Measurements from ENCODE around the gene TVP23B. TPM values are rescaled to one million over a fixed set of nuclear protein-coding genes. Genes with fewer than 3 reads are reported as not detected.
A peak's percentile ranks its signal among the peaks of the same experiment; 100 is the strongest.
"Not testable (repeated sequence)": the region's sequence is repeated elsewhere in the genome, so short reads cannot be mapped to it uniquely, and the experiment has no call there.

The TVP23B gene
- total RNA-seq, 4 donors from 2014 or later, result 24.8 to 74.2 (median 51.6) TPM

DNA sequence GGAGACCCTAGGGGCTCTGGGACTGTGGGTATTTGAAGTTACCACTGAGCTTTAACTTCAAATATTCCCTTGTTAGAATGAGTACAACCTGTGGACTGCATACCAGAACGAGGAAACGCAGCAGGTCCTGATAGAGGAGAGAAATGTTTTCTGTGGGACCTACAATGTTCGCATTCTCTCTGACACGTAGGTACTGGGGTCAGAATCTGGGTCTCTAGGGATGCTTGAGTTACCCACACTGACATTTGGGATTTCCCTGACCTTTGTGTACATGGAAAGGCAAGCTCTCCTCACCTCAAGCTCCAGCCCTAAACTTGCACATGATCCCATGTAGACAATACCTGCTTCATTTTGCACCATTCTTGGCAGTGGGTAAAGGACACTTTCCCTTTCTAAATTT, 25.0 kb upstream of the TVP23B start:
- H3K27ac ChIP-seq; intact Hi-C loops (cut with DNase I; ENCODE audit: low total_unique reads); H3K4me1 ChIP-seq; DNase-seq; H3K9me3 ChIP-seq; H3K36me3 ChIP-seq; H3K27me3 ChIP-seq; H3K4me3 ChIP-seq: not testable (repeated sequence)

DNA sequence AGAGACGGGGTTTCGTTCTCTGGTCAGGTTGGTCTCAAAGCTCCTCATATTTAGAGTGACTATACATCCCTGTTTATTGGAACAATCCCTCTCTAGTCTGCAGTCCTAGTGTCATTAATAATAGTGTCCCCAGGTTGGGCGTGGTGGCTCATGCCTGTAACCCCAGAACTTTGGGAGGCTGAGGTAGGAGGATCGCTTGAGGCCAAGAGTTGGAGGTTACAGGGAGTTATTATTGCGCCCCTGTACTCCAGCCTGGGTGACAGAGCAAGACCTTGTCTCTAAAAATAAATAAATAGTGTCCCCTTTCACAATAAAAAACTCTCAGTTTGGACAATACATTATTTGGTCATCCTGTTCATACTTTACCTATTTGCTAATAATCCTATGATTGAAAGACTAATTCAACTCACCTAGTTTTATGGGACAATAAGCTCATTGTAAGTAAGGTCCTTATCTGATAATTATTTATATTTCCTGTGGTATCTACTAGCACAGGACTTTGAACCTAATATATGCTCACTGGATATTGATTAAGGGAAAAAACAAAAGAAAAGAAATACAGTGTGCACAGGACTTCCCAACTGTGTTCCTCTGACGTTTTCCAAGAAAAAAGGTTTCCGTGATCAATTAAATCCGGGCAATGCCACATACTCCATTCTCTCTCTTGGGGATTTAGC, 23.5 kb upstream of the TVP23B start:
- H3K36me3 ChIP-seq; H3K4me3 ChIP-seq; H3K27me3 ChIP-seq; DNase-seq; H3K9me3 ChIP-seq; intact Hi-C loops (cut with DNase I; ENCODE audit: low total_unique reads); H3K4me1 ChIP-seq; H3K27ac ChIP-seq: not testable (repeated sequence)

DNA sequence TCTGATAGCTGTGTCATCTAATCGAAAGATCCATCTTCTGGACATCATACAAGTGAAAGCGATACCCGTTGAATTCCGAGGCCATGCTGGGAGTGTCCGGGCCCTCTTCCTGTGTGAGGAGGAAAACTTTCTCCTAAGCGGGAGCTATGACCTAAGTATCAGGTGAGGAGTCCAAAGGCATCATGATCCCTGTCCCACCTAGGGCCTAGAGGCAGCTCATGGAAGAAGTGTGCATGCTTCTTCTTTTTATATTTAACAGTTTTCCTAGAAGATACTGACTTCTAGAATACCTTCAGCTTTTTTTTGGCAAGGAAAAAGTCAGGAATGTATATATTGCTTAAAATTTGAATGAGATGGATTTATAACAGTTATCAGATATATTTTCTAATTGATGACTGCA, 22.6 kb upstream of the TVP23B start:
- H3K9me3 ChIP-seq; H3K27ac ChIP-seq; H3K36me3 ChIP-seq; DNase-seq; H3K4me1 ChIP-seq; H3K27me3 ChIP-seq; intact Hi-C loops (cut with DNase I; ENCODE audit: low total_unique reads); H3K4me3 ChIP-seq: not testable (repeated sequence)

DNA sequence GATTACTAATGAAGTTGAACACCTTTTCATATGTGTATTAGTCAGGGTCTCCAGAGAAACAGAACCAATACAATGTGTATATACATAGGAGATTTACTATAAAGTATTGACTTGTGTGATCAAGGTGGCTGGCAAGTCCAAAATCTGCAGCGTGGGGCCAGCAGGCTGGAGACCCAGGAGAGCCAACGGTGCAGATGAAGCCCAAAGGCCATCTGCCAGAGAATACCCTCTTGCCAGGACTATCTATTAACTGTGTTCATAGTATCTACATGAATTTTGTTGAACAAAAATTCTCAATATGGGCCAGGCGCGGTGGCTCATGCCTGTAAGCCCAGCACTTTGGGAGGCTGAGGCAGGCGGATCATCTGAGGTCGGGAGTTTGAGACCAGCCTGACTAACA, 20.8 kb upstream of the TVP23B start:
- H3K4me3 ChIP-seq; H3K4me1 ChIP-seq; H3K27me3 ChIP-seq; H3K36me3 ChIP-seq; H3K9me3 ChIP-seq; intact Hi-C loops (cut with DNase I; ENCODE audit: low total_unique reads); H3K27ac ChIP-seq; DNase-seq: not testable (repeated sequence)

DNA sequence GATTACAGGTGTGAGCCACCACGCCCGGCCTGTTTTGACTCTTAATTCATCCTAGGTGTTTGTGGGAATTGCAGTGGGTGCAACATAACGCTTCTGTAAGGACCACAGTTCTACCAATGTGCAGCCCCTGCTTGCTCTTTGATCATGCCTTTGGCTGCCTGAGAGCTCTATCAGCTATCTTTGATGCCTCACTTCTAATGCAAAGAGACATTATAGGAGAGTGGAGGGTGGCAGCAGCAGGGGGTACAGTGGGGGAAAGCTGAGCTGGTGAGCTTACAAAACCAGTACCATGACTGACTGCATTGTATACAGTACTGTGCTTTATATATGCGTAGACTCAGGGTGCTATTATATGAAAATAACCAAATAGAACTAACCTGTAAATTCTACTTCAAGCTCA, 10.4 kb upstream of the TVP23B start:
- H3K4me3 ChIP-seq; H3K4me1 ChIP-seq; H3K9me3 ChIP-seq; intact Hi-C loops (cut with DNase I; ENCODE audit: low total_unique reads); H3K27me3 ChIP-seq; DNase-seq; H3K27ac ChIP-seq; H3K36me3 ChIP-seq: not testable (repeated sequence)

DNA sequence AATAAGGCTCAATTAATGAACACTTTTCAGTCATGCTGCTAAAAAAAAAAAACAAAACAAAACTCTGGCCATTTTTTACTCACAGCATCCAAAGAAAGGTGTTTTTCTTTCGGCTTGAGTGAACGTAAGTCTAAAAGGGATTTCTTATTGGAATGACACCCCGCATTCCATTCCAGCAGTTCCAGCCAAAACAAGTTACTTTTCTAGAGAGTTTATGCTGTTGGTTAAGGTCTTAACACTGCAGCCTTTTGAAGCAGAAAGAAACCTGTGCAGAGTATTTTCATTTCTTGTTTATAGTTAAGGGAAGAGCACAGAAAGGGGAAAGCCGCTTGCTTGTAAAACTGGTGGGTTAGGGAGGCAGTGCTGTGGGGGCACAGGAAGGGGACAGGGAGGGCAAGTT, 9.9 kb upstream of the TVP23B start:
- H3K36me3 ChIP-seq; H3K4me3 ChIP-seq; H3K27me3 ChIP-seq; DNase-seq; intact Hi-C loops (cut with DNase I; ENCODE audit: low total_unique reads); H3K27ac ChIP-seq; H3K4me1 ChIP-seq; H3K9me3 ChIP-seq: not testable (repeated sequence)

DNA sequence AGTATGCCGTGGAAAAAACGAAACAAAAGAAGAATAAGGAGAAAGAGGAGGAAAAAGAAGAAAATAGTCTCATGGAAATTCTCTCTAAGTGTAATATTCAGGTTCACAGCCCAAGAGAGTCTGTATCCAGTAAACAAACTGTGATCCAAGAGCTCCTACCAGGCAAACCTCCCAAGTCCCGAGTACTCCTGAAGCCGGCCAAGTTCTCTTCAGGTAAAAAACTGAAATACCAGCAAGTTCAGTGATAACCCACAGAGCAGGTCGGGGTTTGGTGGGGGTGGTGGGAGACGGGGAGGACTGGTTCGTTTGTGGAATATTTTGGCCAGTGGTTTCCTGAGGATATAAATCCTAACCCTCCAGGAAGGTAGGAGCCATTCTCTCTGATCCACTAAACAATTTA, 8.5 kb upstream of the TVP23B start:
- no peaks in the 10 kb centered on the region for H3K36me3 ChIP-seq
- no peak overlapping the region for H3K27ac ChIP-seq
- intact Hi-C loops (cut with DNase I; ENCODE audit: low total_unique reads), result no loop called here
- H3K9me3 ChIP-seq, result no peaks in the 10 kb centered on the region
- DNase-seq, result no peak
- no peaks in the 10 kb centered on the region for H3K27me3 ChIP-seq
- no peaks in the 10 kb centered on the region for H3K4me1 ChIP-seq
- H3K4me3 ChIP-seq, result no peak overlapping the region
- TF ChIP-seq, protein P1, sequence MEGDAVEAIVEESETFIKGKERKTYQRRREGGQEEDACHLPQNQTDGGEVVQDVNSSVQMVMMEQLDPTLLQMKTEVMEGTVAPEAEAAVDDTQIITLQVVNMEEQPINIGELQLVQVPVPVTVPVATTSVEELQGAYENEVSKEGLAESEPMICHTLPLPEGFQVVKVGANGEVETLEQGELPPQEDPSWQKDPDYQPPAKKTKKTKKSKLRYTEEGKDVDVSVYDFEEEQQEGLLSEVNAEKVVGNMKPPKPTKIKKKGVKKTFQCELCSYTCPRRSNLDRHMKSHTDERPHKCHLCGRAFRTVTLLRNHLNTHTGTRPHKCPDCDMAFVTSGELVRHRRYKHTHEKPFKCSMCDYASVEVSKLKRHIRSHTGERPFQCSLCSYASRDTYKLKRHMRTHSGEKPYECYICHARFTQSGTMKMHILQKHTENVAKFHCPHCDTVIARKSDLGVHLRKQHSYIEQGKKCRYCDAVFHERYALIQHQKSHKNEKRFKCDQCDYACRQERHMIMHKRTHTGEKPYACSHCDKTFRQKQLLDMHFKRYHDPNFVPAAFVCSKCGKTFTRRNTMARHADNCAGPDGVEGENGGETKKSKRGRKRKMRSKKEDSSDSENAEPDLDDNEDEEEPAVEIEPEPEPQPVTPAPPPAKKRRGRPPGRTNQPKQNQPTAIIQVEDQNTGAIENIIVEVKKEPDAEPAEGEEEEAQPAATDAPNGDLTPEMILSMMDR (IDR thresholded peaks at IDR 0.05), result no peak
- no peak for TF ChIP-seq POLR2A (IDR thresholded peaks at IDR 0.05)

DNA sequence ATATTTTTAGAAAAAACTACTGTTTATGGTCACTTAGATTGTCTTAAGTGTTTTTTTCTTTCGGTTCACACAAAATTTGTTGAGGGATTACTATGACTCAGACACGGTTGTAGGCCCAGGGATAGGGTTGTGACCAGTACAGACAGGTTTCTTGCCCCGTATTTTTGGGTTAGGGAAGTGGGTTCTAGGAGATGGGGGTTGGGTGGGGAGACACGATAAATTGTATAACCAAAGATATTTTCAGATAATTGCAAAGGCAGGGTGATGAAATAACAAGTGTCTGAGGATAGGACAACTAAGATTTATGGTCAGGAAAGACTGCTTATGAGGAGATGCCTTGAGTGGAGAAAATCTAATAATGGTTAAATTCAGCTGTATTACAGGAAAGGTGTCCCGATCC, 822 bp downstream of the TVP23B start:
- H3K27ac ChIP-seq; intact Hi-C loops (cut with DNase I; ENCODE audit: low total_unique reads): not testable (repeated sequence)
- H3K4me3 ChIP-seq, result peak overlapping the region in 1 of 2 donors; percentile 67

DNA sequence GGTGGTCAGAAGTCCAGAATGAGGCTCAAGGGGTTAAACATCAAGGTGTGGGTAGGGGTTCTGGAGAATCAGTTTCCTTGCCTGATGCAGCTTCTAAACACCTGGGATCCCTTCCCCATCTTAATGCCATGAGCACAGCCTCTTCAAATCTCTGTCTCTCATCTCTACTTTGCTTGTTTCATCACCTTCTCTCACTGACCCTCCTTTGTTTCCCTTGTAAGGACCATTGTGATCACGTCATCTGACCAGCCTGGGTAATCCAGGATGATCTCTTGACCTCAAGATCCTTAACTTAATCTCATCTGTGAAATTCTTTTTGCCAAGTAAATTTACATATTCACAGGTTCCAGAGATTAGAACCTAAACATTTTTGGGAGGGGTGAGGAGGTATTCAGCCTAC, 5.0 kb downstream of the TVP23B start:
- intact Hi-C loops (cut with DNase I; ENCODE audit: low total_unique reads); H3K27me3 ChIP-seq; H3K36me3 ChIP-seq; H3K4me3 ChIP-seq; DNase-seq; H3K27ac ChIP-seq; H3K4me1 ChIP-seq; H3K9me3 ChIP-seq: not testable (repeated sequence)

More for the DNA sequence above, 822 bp downstream of the TVP23B start:
- not testable (repeated sequence) for DNase-seq, H3K27me3 ChIP-seq, H3K36me3 ChIP-seq, H3K9me3 ChIP-seq, H3K4me1 ChIP-seq

DNA sequence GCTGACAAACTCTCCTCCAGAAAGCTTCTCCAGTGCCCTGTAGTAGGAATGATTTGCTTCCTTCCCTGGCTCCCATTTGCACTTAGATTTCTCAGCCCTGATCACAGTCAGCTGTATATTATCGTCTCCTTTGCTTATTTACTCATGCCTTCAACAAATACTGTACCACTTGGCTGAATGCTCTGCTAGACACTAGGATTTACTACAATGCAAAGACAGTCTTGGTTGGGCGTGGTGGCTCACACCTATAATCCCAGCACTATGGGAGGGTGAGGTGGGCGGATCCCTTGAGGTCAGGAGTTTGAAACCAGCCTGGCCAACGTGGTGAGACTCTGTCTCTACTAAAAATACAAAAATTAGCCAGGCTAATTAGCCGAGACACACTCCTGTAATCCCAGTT, 5.9 kb downstream of the TVP23B start:
- H3K4me1 ChIP-seq; H3K4me3 ChIP-seq; H3K9me3 ChIP-seq; H3K36me3 ChIP-seq; intact Hi-C loops (cut with DNase I; ENCODE audit: low total_unique reads); H3K27ac ChIP-seq; DNase-seq; H3K27me3 ChIP-seq: not testable (repeated sequence)

DNA sequence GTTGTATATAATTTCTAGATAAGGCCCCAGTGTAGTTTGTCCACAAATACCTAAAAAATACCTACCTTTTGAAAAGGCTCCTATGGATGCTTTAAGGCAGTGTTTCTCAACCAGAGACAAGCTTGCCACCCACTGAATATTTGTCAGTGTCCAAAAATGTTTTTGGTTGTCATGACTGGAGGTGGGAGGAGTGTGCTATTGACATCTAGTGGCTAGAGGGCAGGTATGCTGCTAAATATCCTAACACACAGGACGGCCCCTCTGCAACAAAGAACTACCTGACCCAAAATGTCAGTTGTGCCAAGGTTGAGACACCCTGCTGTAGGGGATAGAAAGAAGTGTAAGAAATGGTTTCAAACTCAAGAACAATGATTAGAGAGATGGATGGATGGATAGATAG, 10.4 kb downstream of the TVP23B start:
- H3K9me3 ChIP-seq; intact Hi-C loops (cut with DNase I; ENCODE audit: low total_unique reads); H3K4me3 ChIP-seq; H3K27me3 ChIP-seq; H3K36me3 ChIP-seq; H3K27ac ChIP-seq; DNase-seq; H3K4me1 ChIP-seq: not testable (repeated sequence)

DNA sequence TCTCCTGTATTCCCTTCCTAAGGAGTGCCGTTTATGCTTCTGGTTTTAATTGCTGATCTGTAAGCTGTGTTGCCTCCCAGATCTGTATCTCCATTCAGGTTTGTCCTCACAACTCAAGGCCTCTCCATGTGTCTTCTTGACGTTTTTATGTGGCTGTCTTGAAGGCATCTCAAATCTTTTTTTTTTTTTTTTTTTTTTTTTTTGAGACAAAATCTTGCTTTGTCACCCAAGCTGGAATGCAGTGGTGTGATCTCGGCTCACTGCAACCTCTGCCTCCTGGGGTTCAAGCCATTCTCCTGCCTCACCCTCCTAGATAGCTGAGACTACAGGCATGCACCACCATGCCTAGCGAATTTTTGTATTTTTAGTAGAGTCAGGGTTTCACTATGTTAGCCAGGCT, 13.9 kb downstream of the TVP23B start:
- H3K4me3 ChIP-seq; DNase-seq; intact Hi-C loops (cut with DNase I; ENCODE audit: low total_unique reads); H3K9me3 ChIP-seq; H3K4me1 ChIP-seq; H3K27me3 ChIP-seq; H3K27ac ChIP-seq; H3K36me3 ChIP-seq: not testable (repeated sequence)

DNA sequence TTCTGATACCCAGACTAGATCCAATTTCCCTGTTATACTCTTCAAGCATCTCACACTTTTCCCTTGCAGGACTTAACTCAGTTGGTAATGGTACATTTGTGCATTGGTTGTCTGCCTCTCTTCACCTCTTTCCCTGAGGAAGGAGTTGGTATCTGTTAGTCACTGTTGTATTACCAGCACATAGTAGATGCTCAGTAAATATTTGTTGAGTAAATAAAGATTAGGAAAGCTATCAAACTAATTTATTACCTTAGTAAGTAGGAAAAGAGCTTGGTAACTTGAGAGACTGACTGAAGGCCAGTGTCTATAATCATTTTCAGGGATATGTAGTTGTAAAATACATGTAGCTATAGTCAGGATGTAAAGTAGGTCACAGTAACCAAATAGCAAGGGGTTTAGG, 15.9 kb downstream of the TVP23B start:
- H3K36me3 ChIP-seq; H3K9me3 ChIP-seq; DNase-seq; H3K4me1 ChIP-seq; H3K4me3 ChIP-seq; intact Hi-C loops (cut with DNase I; ENCODE audit: low total_unique reads); H3K27me3 ChIP-seq; H3K27ac ChIP-seq: not testable (repeated sequence)

Measured in uterus (tissue), 4 donors.